Islet of Langerhans (tissue), 1 donor: ENCODE measurements around the gene IQGAP1.
"Not testable (repeated sequence)": the region's sequence is repeated elsewhere in the genome, so short reads cannot be mapped to it uniquely, and the experiment has no call there.

Experiments used
- FAIRE-seq: peaks from one replicate; lab custom pipeline; 2011; peaks lifted over from hg19 to GRCh38; lab: Jason Lieb, UNC

The IQGAP1 gene

DNA sequence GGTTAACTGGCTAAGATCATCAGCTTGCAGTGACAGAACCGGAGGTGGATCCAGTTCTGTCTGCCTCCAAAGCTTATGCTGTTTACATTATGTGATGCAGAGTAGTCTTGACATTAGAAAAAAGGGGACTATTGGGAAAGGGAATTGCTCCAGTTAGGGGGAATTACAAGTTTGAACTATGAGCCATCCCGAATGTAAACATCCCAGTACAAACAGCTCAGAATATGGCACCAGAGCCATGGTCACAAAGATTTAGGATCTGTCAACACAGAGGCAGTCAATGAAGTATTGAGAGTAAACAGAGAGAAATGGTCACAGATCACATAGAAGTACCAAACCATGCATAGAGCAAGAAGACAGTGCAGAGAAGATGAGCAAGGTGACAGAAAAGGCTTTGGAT, 101.9 kb downstream of the IQGAP1 start:
- no peak for FAIRE-seq

DNA sequence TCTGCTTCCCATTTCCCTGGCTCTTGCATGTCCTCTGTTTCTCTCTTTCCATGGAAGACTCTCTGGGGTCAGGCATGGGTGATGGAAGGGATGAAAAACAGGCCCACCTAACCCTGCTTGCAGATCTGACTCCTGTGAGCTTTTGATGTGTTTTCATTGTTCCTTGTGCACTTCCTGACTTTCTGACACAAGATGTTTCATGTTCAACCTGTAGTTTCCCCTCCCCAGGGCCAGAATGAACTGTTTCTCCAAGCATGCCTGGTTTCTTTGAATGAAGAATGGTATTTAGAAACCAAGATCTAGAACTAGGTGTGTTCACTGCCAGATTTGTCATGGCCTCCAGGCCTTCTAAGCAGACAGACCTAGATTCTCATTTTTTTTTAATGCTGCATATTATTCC, 105.6 kb downstream of the IQGAP1 start:
- FAIRE-seq = no peak

DNA sequence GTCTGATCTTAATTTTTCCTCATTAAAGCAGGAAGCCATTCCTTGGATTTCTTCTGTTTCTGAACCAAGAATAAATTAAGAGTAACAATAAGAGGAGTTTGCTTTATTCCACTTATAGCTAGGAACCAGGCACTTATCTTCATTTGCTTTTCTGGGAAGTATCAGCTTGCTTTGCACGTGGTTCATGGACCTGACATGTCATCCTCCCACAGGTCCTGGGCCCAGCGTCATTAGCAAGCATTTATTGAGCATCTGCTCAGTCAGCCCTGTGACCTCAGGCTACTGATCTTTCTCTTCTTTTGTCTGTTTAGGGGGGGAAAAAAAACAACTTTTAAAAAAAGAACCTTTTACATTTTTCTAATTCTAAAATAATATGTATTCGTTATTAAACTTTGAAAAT, 107.0 kb downstream of the IQGAP1 start:
- FAIRE-seq = no peak

DNA sequence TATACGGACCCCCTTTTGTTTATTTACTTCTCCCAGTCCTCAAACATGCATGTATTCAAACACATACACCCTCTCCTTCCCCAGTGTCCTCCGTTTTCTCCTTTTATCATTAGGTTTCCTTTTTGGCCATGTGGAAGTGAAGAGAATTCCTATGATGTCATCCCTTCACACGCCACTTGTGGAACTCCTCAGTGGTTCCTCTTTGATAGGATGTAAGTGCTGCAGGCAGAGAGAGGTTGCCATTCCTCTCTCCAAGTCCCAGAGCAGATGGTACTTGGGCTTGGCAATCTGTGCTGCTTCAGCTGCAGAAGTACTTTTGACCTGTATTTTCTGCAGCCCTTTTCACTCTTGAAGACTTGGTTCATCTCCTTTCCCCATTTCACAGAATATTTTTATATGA, 108.7 kb downstream of the IQGAP1 start:
- FAIRE-seq = no peak

DNA sequence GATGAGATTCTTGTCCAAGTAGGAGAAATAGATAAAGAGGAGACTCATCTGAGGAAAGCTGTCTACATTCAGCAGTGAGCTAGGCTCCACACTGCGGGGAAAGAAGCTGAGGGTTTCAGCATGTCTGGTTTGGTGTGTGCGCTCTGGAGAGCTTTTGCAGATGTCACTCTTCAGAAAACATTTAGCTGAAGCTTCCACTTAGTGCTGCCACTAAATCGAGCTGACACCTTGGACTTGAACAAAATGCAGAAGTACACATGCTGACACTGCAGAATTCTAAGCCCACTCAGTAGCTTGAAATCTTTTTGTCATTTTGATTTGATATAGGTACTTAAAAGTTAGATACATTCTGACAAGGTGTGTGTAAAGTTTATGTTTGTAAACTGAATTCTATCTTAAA, 109.3 kb downstream of the IQGAP1 start:
- FAIRE-seq = no peak

DNA sequence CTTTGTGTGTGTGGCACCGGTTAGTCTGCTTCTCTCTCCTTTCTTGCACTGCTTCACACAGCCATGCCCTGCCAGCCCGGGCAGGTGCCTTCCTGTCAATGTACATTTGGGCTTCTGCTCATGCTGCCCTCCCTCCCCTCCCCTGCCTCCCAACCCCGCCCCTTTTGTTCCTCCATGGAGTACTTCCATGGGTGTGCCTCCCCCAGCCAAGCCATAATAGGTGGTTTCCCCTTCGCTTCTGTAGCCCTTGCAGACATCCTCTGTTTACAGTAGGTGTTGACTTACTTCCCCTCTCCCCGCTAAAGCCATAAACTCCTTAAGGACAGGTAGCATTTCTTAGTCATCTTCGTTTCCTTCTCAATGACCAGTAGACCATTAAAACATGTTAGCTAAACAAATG, 109.9 kb downstream of the IQGAP1 start:
- no peak for FAIRE-seq

DNA sequence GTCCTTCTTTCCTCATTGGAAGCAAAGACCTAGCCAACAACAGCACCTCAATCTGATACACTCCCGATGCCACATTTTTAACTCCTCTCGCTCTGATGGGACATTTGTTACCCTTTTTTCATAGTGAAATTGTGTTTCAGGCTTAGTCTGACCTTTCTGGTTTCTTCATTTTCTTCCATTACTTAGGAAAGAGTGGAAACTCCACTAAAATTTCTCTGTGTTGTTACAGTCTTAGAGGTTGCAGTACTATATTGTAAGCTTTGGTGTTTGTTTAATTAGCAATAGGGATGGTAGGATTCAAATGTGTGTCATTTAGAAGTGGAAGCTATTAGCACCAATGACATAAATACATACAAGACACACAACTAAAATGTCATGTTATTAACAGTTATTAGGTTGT, 112.1 kb downstream of the IQGAP1 start:
- no peak for FAIRE-seq

DNA sequence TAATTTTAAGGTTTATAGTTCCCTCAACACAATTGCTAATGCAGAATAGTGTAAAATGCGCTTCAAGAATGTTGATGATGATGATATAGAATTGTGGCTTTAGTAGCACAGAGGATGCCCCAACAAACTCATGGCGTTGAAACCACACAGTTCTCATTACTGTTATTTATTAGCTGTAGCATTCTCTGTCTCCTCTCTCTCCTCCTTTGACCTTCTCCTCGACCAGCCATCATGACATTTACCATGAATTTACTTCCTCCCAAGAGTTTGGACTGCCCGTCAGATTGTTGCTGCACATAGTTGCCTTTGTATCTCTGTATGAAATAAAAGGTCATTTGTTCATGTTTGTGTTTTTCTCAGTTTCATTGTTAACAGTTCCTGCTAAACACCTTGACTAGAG, 113.9 kb downstream of the IQGAP1 start:
- no peak for FAIRE-seq

DNA sequence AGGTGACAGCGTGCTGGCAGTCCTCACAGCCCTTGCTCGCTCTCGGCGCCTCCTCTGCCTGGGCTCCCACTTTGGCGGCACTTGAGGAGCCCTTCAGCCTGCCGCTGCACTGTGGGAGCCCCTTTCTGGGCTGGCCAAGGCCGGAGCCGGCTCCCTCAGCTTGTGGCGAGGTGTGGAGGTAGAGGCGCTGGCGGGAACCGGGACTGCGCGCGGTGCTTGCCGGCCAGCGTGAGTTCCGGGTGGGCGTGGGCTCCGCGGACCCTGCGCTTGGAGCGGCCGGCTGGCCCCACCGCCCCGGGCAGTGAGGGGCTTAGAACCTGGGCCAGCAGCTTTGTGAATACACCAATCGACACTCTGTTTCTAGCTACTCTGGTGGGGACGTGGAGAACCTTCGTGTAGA, 122.7 kb downstream of the IQGAP1 start:
- not testable (repeated sequence) for FAIRE-seq

DNA sequence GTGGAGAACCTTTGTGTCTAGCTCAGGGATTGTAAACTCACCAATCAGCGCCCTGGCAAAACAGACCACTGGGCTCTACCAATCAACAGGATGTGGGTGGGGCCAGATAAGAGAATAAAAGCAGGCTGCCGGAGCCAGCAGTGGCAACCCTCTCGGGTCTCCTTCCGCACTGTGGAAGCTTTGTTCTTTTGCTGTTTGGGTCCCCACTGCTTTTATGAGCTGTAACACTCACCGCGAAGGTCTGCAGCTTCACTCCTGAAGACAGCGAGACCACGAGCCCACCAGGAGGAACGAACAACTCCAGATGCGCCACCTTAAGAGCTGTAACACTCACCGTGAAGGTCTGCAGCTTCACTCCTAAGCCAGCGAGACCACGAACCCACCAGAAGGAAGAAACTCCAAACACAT, 123.2 kb downstream of the IQGAP1 start:
- not testable (repeated sequence) for FAIRE-seq

DNA sequence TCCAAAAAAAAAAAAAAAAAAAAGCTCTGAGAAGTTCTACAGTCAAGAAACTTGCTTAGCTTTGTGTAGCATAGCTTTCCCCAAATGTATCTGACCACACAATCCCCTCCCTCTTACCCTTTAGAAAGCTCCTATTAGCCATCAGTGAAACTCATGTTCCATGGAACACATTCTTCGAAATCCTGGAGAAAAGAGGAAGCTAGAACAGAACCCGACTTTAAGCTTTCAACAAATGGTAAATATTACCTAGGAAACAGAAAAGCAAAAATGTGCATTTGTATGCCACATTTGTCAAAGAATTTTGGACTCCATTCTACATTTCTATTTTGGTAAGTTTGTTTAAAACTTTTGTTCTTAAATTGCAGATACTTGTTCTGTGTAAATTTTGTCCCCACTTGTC, 124.2 kb downstream of the IQGAP1 start:
- no peak for FAIRE-seq

DNA sequence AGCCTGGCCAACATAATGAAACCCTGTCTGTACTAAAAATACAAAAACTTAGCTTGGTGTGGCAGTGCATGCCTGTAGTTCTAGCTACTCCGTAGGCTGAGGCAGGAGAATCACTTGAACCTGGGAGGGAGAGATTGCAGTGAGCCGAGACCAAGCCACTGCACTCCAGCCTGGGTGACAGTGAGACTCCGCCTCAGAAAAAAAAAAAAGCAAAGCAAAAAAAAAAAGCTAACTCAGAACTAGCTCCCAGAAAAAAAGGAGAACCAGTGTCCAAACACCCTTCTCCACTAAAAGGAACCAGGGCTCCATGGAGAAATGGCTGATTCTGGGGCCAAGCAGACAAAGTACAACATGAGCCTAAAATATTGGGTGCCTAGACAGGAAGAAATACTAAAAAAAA, 124.9 kb downstream of the IQGAP1 start:
- FAIRE-seq = no peak

DNA sequence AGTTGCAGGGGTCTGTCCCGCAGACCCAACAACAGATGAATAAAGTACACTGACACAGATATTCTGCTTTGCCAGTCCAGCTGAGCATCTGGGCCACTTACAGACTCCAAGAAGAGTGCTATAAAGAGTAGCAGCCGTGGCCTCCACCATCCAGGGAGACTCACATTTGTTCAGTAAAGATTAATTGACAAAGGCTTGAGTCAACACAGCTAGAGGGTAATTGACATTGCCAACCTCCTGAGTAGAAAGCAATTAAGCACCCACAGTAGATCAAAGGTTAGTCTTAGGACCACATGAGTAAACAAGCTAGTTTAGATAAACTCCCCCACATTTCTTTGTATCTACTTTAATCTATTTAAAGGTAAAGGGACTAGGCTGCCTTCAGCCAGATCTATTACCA, 125.4 kb downstream of the IQGAP1 start:
- no peak for FAIRE-seq

DNA sequence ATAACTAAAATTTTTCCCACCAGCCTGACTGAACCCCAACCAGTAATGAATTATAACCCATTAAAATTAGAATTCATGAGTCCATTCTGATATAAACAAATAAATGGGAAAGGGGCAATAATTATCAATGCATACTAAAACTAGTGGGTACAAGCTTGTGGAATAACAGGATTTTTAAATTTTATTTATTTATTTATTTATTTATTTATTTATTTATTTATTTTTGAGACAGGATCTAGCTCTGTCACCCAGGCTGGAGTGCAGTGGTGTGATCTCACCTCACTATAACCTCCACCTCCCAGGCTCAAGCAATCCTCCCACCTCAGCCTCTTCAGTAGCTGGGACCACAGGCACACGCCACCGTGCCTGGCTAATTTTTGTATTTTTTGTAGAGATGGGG, 125.9 kb downstream of the IQGAP1 start:
- not testable (repeated sequence) for FAIRE-seq

DNA sequence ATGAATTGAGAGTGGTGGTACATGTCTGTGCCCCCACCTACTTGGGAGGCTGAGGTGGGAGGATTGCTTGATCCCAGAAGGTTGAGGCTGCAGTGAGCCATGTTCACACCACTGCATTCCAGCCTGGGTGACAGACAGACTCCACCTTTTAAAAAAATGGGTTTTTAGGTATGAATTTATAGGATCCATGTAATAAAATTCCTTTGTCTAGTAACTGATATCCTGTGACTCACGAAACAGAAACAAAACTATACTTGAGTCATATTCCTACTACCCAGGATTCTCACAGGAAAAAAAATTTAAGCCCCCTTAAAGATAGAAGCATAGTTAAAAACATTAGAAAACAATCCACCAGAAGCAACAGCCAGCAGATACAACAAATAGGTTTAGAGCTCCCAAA, 131.6 kb downstream of the IQGAP1 start:
- FAIRE-seq = no peak

DNA sequence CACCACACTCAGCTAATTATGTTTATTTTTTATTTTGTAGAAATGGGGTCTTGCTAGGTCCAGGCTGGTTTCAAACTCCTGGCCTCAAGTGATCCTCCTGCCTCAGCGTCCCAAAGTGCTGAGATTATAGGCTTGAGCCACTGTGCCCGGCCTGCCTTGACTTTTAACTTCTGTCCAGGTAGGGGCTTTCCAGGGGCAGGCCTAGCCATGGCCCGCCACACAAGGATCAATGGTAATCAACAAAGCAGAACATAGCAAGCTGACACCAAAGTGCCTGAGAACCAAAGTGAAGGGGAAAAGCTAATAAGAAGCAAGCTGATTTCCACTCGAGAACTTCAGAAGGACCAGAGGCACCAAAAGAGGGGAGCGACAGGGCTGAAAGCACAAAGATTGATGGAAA, 132.3 kb downstream of the IQGAP1 start:
- no peak for FAIRE-seq

DNA sequence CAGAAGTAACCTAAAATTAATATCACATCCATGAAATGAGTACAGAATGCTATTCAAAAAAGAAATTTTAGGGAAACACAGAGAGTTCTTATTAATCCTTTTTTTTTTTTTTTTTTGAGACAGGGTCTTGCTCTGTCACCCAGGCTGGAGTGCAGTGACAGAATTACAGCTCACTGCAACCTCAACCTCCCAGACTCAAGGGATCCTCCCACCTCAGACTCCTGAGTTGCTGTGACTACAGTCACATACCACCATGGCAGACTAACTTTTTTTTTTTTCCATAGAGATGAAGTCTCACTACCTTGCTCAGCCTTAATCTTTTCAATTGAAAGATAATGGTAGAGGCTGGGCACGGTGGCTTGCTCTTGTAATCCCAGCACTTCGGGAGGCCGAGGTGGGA, 135.3 kb downstream of the IQGAP1 start:
- no peak for FAIRE-seq

DNA sequence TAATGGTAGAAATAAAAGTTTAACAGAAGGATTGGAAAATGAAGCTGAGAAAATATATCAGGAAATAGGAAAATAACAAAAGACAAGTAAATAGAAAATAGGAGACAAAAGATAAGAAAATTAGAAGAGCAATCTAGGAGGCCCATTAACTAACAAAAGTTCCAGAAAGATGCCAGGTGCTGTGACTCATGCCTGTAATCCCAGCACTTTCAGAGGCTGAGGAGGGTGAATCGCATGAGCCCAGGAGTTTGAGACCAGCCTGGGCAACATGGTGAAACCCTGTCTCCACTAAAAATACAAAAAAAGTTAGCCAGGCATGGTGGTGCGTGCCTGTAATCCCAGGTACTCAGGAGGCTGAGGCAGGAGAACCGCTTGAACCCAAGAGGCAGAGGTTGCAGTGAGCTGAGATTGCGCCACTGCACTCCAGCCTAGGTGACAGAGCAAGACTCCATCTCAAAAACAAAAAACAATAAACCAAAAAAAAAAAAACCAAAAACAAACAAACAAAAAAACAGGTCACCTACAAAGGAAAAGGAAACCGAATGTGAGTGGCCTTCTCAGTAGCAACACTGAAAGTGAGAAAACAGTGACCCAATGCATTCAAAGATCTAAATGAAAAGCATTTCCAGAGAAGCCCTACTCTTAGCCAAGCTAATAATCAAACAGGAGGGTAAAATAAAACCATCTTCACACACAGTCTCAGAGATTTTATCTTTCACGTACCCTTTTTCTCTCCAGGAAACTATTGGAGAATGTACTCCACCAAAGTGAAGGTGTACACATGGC, 136.2 kb downstream of the IQGAP1 start:
- FAIRE-seq = not testable (repeated sequence)

DNA sequence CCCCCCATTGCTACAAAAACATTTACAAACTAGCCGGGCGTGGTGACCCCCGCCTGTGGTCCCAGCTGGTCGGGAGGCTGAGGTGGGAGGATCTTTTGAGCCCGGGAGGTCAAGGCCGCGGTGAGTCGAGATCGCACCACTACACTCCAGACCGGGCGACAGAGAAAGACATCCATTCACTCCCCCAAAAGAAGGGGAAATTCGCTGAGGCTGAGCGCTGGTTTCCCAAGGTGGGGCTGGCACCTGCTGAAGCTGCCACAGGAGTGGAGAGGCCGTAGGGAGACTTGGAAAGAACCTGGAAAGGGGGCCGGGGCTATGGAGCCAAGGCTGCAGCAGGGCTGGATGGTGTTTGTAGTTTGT, 140.9 kb downstream of the IQGAP1 start:
- FAIRE-seq = no peak

DNA sequence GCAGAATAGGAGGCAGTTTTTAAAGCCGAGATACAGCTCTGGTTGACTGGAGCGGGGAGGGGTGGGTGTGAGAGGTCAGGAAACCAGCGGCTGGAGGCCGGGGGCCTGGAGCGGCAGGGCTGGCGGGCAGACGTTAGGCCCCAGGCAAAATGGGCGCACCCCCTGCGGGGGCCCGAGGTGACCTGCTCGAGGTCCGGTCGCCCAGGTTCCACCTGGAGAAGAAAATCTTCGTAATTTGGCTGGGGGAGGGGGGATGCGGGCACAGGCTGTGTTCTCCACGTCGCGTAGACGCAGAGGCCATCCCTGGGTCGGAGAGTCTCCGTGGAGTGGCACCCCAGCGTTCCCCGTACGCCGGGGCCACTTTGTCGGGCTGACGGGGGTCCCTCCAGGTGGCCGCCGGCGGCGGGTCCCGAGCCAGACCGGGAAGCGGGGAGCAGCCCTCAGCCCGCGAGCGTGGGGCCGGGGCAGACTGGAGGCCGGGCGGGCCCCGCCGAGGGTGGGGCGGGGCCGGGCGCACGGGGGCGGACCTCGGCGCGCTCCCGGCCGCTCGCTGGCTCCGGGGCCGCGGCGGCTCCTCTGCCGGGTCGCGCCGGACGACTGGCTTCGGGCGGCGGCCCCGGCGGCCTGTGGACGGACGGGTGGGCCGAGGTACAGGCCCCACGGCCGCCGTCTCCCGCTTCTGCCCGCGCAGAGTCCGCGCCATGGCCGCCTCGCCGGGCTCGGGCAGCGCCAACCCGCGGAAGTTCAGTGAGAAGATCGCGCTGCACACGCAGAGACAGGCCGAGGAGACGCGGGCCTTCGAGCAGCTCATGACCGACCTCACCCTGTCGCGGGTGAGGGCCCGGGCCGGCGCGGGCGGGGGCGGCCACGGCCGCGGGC, 141.6 kb downstream of the IQGAP1 start, which contains the start of gene CRTC3:
Gene CRTC3 (plus strand): TSS at position 553 of the 879 bp plus-strand sequence. CDS start 149 bp downstream, at position 702.
- no peak for FAIRE-seq

DNA sequence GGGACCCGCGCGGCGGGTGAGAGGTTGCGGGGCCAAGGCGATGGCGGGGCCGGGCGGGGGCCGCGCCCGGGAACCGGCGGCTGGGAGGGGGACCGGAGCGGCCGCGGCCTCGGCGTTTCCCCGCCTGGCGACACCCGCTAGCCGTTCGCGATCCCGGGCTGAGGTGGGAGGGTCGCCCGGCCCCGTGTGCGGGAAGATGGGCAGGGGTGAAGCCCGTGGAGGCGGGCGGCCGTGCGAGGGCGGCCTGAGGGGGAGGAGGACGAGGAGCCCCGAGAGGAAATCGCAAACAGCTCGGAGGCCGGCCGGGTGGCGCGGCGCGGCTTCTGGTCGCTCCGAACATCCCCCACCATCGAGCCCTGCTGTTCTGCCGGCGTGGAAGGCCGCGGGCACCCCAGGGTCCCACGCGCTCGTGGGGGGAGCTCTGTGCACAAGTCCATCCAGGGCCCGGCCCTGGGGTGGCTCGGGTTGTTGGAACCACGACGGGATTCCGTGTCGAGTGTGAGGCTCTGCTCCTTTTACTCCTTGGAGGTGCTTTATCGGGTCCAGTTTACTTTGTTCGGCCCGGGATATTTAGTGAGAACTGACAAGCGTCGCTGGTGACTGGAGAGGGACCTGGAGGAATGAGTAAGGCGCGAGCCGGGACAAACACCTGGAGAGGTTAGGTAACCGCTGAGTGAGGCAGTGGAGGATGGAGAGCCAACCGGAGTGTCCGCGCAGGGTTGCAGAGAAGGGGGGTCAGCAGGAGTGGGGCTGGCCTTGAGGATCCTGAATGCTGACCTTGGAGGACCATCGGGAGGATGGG, 142.4 kb downstream of the IQGAP1 start:
- no peak for FAIRE-seq

DNA sequence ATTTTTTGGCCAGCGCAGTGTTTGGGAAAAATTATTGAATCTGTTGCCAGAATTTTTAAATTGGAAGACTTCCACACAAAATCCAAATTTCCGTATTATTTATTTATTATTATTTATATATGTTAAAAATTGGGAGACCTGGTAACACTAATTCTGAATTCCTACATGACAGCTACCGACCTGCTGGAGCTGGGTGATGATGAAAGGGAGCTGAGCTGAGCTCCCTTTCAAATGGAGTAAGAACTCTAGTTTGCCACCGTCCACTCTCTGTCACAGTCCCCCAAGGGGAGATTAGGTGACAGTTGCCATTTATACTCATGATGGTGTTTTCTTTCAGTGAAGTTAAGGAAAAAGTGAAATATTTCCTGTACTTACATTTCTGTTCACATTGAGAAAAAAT, 143.1 kb downstream of the IQGAP1 start:
- FAIRE-seq = no peak

DNA sequence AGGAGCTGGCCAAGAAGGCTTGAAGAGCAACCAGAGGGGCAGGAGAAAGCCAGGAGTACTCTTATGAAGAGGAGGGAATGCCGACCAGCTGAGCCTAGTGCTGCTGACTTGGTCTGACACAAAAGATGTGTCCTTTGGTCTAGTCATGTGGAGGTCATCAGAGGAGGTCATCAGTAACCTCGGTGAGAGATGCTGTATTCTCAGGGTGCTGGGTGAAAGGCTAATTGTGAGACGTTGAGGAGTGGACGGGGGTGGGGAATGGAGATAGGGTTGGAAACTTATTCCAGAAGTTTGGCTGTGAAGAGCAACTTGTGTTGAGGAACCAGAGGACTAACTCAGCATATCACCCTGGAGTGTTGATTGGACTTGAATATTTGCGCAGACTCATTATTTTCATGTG, 147.2 kb downstream of the IQGAP1 start:
- no peak for FAIRE-seq
